Transverse colon (tissue), 4 donors: Measurements from ENCODE around the gene CLDN4. TPM values are rescaled to one million over a fixed set of nuclear protein-coding genes. Genes with fewer than 3 reads are reported as not detected.

Experiments
- DNase-seq: peaks from one replicate; pipeline ENCODE4 v3.0.0-alpha.2; 2019
- H3K27ac ChIP-seq, 4 donors: fragments of 200-600 bp; sonication (generic); 2 replicates each; pipeline ENCODE4 v1.5.1; 2016 to 2018; ENCODE audit warnings: inconsistent platforms in 4 of 4
- H3K27me3 ChIP-seq: fragments of 200-600 bp; sonication (generic); 2 replicates; pipeline ENCODE4 v1.5.1; 2017; ENCODE audit warnings: inconsistent platforms
- H3K36me3 ChIP-seq, 4 donors: fragments of 200-600 bp; sonication (generic); 2 replicates each; pipeline ENCODE4 v1.5.1; 2017 to 2019; ENCODE audit warnings: inconsistent platforms in 4 of 4
- H3K4me1 ChIP-seq, 4 donors: fragments of 200-600 bp; sonication (generic); 2 replicates each; pipeline ENCODE4 v1.5.1; 2017 to 2020; ENCODE audit warnings: inconsistent platforms in 4 of 4
- H3K4me3 ChIP-seq, 4 donors: fragments of 200-600 bp; sonication (generic); 1 replicate in 1 of 4; 2 replicates in 3 of 4; pipeline versions ENCODE4 v1.5.1 to v1.6.1; 2017 to 2019; ENCODE audit warnings: inconsistent platforms in 4 of 4
- H3K9me3 ChIP-seq, 2 donors: fragments of 200-600 bp; sonication (generic); 2 replicates each; pipeline ENCODE4 v1.5.1; 2017 to 2019; ENCODE audit warnings: inconsistent platforms in 2 of 2
- CTCF ChIP-seq, 5 experiments: fragments of 200-600 bp in 3 of 5; fragments of 450-650 bp in 2 of 5; sonication (generic) in 3 of 5; IDR thresholded peaks; 1 replicate in 2 of 5; 2 replicates in 3 of 5; pipeline ENCODE4 v1.5.1; 2016 to 2017; ENCODE audit warnings: antibody characterized with exemption in 5 of 5, inconsistent platforms in 3 of 5, mild to moderate bottlenecking in 2 of 5, moderate library complexity in 1 of 5
- EP300 ChIP-seq: sonication (generic); formaldehyde crosslinking; IDR thresholded peaks from one replicate; pipeline ENCODE4 v1.6.1; 2017; ENCODE audit warnings: antibody characterized with exemption, low read depth
- POLR2A ChIP-seq: fragments of 450-650 bp; IDR thresholded peaks from one replicate; pipeline ENCODE4 v1.6.1; 2016; ENCODE audit warnings: antibody characterized with exemption, mild to moderate bottlenecking, moderate library complexity
- POLR2AphosphoS5 ChIP-seq, 3 donors: sonication (generic); formaldehyde crosslinking; IDR thresholded peaks; one replicate each; pipeline ENCODE4 v1.6.1; 2016; ENCODE audit warnings: antibody characterized with exemption in 3 of 3
- WGBS, 2 donors: methylation state at CpG; one replicate each; pipeline ENCODE4 v1.1.5; 2018; ENCODE audit warnings: low coverage in 1 of 2; 5-methylcytosine and 5-hydroxymethylcytosine counted together
- in situ Hi-C, 4 donors: fragments of 200-750 bp; cut with MboI; loops; one replicate each; pipeline versions ENCODE4 v1.15.0 to v1.15.1; 2017; ENCODE audit warnings: low sequenced_read_pairs in 3 of 4, low pct_ligation_motif_present in 1 of 4, low pct_unique_long_range_greater_than_20kb in 1 of 4
- intact Hi-C: fragments of 100-400 bp; cut with DNase I; formaldehyde crosslinking; loops from one replicate; pipeline ENCODE4 v1.15.1; 2023; ENCODE audit warnings: low total_unique reads
- total RNA-seq, 4 donors: library from RNA; depleted of rRNA; stranded (reverse); fragments of >200 nt; gene quantifications; one replicate each; pipeline ENCODE4 v1.1.0, GENCODE V29; 2016

CLDN4 gene
- total RNA-seq, 4 donors from 2014 or later, result 555 to 1,122 (median 815) TPM

- intact Hi-C loops, result no loop called here
- no peak overlapping the region for H3K4me3 ChIP-seq
- H3K4me1 ChIP-seq, result peaks cover 5 to 11% (median 10%) of the 10 kb centered on the region in 4 donors
- no peak for DNase-seq
- in situ Hi-C loops, result loop anchor here (10.0 to 25.0 kb wide), 2 partner anchors 132 to 145 kb away; partner anchors contain the start of gene ELN (in 3 of the 4)
- TF ChIP-seq POLR2A (no peak), EP300 (no peak), POLR2AphosphoS5 (IDR thresholded peaks at IDR 0.05) (no peak), CTCF (IDR thresholded peaks at IDR 0.05) (no peak)
- H3K36me3 ChIP-seq, result no peaks in the 10 kb centered on the region
- H3K9me3 ChIP-seq, result no peaks in the 10 kb centered on the region
- peak overlapping the region in 3 of 4 donors; percentile 3 to 53 (median 28) for H3K27ac ChIP-seq
- WGBS, 2 donors, result 76% methylated on average over 18 of the region's 18 CpGs; no CpG with 5 or more reads in 1 of the 2 donors
- no peaks in the 10 kb centered on the region for H3K27me3 ChIP-seq
These were observed 49.3 kb downstream of the CLDN4 start for GRCh38 chr7:73879977-73880681.

- Histone ChIP-seq H3K4me3 (no peak overlapping the region), H3K27ac (peak overlapping the region; percentile 5 to 53 (median 21)), H3K9me3 (no peaks in the 10 kb centered on the region), H3K4me1 (peaks cover 5 to 11% (median 10%) of the 10 kb centered on the region in 4 donors), H3K27me3 (no peaks in the 10 kb centered on the region), H3K36me3 (no peaks in the 10 kb centered on the region)
- WGBS, 2 donors, result 78% methylated on average over 13 of the region's 13 CpGs; no CpG with 5 or more reads in 1 of the 2 donors
- DNase-seq, result no peak
- intact Hi-C loops (no loop called here), in situ Hi-C loops (loop anchor here in 1 of 4 donors (25.0 kb wide), 1 partner anchor 131 kb away; no protein-coding TSS in a partner anchor)
- TF ChIP-seq POLR2AphosphoS5 (IDR thresholded peaks at IDR 0.05), result no peak
These were observed 50.0 kb downstream of the CLDN4 start for GRCh38 chr7:73880755-73881328.

GRCh38 chr7:73881352-73882046 lies 50.7 kb downstream of the CLDN4 start:
- Histone ChIP-seq H3K4me1 (peaks cover 5 to 16% (median 13%) of the 10 kb centered on the region in 4 donors), H3K27me3 (no peaks in the 10 kb centered on the region), H3K4me3 (no peak overlapping the region), H3K36me3 (no peaks in the 10 kb centered on the region), H3K27ac (peak overlapping the region in 3 of 4 donors; percentile 5 to 53 (median 28)), H3K9me3 (no peaks in the 10 kb centered on the region)
- intact Hi-C loops (no loop called here), in situ Hi-C loops (loop anchor here in 1 of 4 donors (25.0 kb wide), 1 partner anchor 131 kb away; no protein-coding TSS in a partner anchor)
- TF ChIP-seq POLR2A (no peak), EP300 (no peak), POLR2AphosphoS5 (IDR thresholded peaks at IDR 0.05) (no peak), CTCF (IDR thresholded peaks at IDR 0.05) (no peak)
- 39% methylated on average over 5 of the region's 5 CpGs; no CpG with 5 or more reads in 1 of the 2 donors for WGBS, 2 donors
- DNase-seq, result peak; percentile 32

DNA sequence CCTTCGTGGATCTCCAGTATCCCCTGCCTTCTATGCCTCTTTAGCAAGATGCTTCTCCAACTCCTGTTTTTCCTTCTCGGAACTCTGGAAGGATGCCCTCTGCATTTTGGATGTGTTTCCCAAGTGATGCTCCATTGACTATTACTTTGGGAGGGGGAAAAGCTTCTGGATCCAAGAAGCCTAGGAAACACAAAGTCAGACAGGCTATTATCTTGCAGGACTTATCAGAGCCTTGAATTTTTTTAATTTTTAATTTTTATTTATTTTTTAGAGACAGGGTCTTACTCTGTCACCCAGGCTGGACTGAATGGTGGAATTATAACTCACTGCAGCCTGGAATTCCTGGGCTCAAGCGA lies 51.2 kb downstream of the CLDN4 start:
- Histone ChIP-seq H3K4me3 (no peak overlapping the region), H3K36me3 (no peaks in the 10 kb centered on the region), H3K9me3 (no peaks in the 10 kb centered on the region), H3K4me1 (peaks cover 9 to 21% (median 18%) of the 10 kb centered on the region in 4 donors), H3K27ac (peak overlapping the region in 1 of 4 donors; percentile 53), H3K27me3 (no peaks in the 10 kb centered on the region)
- in situ Hi-C loops, result loop anchor here in 1 of 4 donors (25.0 kb wide), 1 partner anchor 130 kb away; no protein-coding TSS in a partner anchor
- 90% methylated on average over 3 of the region's 3 CpGs; no CpG with 5 or more reads in 1 of the 2 donors for WGBS, 2 donors
- DNase-seq, result no peak
- TF ChIP-seq POLR2AphosphoS5 (IDR thresholded peaks at IDR 0.05), result no peak
- no peak for TF ChIP-seq CTCF (IDR thresholded peaks at IDR 0.05)
- no peak for TF ChIP-seq POLR2A
- no peak for TF ChIP-seq EP300
- intact Hi-C loops, result no loop called here

Other genes starting within 250 kb of the CLDN4 start
- gene MLXIPL, start 206.5 kb upstream of the CLDN4 start, total RNA-seq, result 100 to 1,000 TPM in 1 of 4 donors, 10 to 100 TPM in 3; 17.3 to 106 (median 28.4) TPM
- gene VPS37D, start 163.2 kb upstream of the CLDN4 start, total RNA-seq, result 1 to 10 TPM in 1 of 4 donors, under 1 TPM in 1, not detected in 2; 0.82 to 3.5 TPM
- 10 to 100 TPM in 1 of 4 donors, 1 to 10 TPM in 3; 1.9 to 26.7 (median 6.8) TPM for gene DNAJC30, start 147.5 kb upstream of the CLDN4 start, total RNA-seq
- 10 to 100 TPM; 12.0 to 55.9 (median 30.3) TPM for gene BUD23, start 147.4 kb upstream of the CLDN4 start, total RNA-seq
- gene STX1A, start 111.3 kb upstream of the CLDN4 start, total RNA-seq, result 1 to 10 TPM; 4.1 to 6.0 (median 5.0) TPM
- gene ABHD11, start 92.2 kb upstream of the CLDN4 start, total RNA-seq, result 100 to 1,000 TPM; 108 to 177 (median 117) TPM
- 1,000 to 10,000 TPM in 3 of 4 donors, 100 to 1,000 TPM in 1; 672 to 1,662 (median 1,512) TPM for gene CLDN3, start 60.7 kb upstream of the CLDN4 start, total RNA-seq
- gene METTL27, start 11.5 kb downstream of the CLDN4 start, total RNA-seq, result 10 to 100 TPM in 1 of 4 donors, 1 to 10 TPM in 3; 2.6 to 29.5 (median 5.1) TPM
- gene TMEM270, start 30.2 kb downstream of the CLDN4 start, total RNA-seq, result not detected
- 100 to 1,000 TPM in 1 of 4 donors, 10 to 100 TPM in 2, 1 to 10 TPM in 1; 8.4 to 147 (median 25.8) TPM for gene ELN, start 197.2 kb downstream of the CLDN4 start, total RNA-seq